ENCODE measurements around the gene EXOSC1. TPM values are rescaled to one million over a fixed set of nuclear protein-coding genes. Genes with fewer than 3 reads are reported as not detected.
"Not testable (repeated sequence)": the region's sequence is repeated elsewhere in the genome, so short reads cannot be mapped to it uniquely, and the experiment has no call there.

EXOSC1 gene
- total RNA-seq, 1 donor, result 41.5 TPM

DNA sequence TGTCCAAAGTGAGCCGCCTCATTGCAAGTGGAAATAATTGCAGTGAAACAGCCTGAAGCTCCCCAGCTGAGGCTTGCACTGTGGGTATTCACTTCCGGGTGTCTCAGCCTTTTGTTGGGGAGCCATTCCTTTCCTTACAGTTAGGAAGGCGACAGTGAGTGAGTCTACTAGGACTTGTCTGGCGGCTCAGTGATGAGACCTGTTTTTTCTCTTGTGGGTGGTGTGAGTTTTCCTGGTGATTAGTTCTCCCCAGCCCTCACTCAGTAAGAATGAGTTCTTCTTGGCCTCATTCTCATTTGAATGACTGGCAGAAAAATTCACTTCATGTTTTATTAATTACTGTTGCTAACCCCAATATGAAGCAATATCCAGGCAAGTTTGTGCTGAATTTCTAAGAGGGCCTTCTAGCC, 17.2 kb downstream of the EXOSC1 start:
- DNase-seq (ENCODE audit: low read depth), result peak; percentile 26
- peak overlapping the region; percentile 93 for H3K4me3 ChIP-seq (ENCODE audit: low read depth, low read length)
- TF ChIP-seq, protein P1, sequence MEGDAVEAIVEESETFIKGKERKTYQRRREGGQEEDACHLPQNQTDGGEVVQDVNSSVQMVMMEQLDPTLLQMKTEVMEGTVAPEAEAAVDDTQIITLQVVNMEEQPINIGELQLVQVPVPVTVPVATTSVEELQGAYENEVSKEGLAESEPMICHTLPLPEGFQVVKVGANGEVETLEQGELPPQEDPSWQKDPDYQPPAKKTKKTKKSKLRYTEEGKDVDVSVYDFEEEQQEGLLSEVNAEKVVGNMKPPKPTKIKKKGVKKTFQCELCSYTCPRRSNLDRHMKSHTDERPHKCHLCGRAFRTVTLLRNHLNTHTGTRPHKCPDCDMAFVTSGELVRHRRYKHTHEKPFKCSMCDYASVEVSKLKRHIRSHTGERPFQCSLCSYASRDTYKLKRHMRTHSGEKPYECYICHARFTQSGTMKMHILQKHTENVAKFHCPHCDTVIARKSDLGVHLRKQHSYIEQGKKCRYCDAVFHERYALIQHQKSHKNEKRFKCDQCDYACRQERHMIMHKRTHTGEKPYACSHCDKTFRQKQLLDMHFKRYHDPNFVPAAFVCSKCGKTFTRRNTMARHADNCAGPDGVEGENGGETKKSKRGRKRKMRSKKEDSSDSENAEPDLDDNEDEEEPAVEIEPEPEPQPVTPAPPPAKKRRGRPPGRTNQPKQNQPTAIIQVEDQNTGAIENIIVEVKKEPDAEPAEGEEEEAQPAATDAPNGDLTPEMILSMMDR (IDR thresholded peaks at IDR 0.05; ENCODE audit: insufficient read depth, low read depth, low read length), result no peak

DNA sequence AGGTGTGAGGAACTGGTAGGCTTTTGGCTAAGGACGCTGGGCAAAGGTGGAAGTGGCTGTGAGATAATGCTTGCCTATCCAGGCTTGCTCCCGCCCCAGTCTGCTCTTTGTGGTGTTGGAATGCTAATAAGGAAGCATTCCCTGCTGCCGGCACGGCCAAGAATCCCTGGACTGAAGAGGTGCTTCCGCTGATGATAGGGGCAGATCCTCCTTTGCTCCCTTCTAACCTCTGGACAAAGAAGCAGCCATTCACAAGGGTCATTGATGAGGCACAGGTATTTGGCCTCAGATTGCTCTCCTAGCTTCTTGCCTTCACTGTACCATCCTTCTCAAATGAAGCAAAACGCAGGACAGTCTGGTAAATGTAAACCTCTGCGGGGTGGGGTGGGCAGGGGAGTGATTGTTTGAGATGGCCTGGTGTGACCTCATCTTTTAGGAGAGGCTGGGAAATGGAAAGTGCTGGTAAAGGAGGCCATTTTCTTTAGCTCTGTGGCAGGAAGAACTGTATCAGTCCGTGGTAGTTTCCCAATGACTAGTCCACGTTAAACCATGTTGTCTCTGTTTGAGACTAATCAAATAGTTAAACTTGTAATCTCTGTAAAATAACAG, 18.1 kb downstream of the EXOSC1 start:
- TF ChIP-seq, protein P1 (IDR thresholded peaks at IDR 0.05; ENCODE audit: insufficient read depth, low read depth, low read length), result no peak
- H3K4me3 ChIP-seq (ENCODE audit: low read depth, low read length), result peak overlapping the region; percentile 93
- peak; percentile 53 for DNase-seq (ENCODE audit: low read depth)

DNA sequence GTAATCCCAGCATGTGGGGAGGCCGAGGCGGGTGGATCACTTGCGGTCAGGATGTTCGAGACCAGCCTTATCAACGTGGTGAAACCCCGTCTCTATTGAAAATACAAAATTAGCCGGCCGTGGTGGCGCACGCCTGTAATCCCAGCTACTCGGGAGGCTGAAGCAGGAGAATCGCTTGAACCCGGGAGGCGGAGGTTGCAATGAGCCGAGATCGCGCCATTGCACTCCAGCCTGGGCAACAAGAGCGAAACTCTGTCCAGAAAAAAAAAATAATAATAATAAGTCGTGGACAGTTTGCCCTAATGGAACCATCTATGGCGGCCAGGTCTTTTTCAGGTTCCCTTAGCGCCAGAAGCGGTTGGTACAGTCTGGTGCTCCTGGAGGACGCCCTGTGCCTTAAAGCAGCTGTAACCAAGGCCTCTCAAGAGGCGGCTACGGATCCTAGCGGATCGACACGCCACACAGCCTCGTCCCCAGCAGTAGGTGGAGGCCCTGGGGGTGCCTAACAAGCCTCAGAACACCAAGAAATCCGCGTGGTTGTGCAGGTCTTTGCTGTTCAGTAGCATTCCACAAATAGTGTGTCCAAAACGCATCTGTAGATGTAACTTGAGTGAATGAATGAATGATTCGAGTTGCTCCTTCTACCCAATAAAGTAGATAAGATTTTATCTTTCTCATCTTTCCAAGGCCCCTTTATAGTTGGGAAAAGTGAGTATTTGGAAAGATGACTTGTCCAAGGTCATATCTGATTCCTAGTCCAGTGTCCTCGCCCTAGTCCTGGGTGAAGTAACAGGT, 18.8 kb downstream of the EXOSC1 start:
- TF ChIP-seq, protein P1 (IDR thresholded peaks at IDR 0.05; ENCODE audit: insufficient read depth, low read depth, low read length), result no peak
- peak overlapping the region; percentile 93 for H3K4me3 ChIP-seq (ENCODE audit: low read depth, low read length)
- no peak for DNase-seq (ENCODE audit: low read depth)

DNA sequence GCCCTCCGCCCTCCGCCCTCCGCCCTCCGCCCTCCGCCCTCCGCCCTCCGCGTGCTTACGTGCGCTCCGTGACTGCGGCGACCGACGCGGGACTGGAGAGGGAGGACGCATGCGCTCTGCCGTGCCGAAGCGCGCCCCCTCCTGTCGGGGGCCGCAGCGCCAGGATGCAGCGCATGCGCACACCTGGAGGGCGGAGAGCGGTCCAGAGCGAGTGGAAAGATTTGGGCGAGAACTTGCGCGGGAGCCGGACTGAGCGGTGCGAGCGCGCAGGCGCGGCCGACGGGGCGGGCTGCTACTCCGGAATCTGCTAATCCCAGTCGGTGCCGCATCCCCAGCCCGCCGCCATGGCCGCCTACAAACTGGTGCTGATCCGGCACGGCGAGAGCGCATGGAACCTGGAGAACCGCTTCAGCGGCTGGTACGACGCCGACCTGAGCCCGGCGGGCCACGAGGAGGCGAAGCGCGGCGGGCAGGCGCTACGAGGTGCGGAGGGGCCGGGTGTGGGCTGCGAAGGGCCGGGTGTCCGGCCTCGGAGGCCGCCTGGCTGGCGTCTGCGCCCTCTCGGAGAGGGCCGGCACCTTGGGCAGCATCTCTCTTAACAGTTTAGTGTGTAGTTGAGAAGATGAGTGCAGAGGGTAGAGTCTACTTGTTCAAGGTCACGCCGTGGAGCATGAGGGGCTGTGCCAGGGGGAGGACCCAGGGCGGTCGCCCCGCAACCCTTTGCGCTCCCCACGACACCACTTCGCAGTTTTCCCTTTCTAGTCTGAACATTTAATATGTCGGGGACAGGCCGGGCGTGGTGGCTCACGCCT, 19.6 kb downstream of the EXOSC1 start, which contains the start of gene PGAM1:
Gene PGAM1 (plus strand): TSS at position 228 of the 812 bp plus-strand sequence. CDS start 117 bp downstream, at position 345.
- TF ChIP-seq, protein P1 (IDR thresholded peaks at IDR 0.05; ENCODE audit: insufficient read depth, low read depth, low read length), result peak; percentile 47
- H3K4me3 ChIP-seq (ENCODE audit: low read depth, low read length), result peak within 1 kb of the TSS; percentile 93
- DNase-seq (ENCODE audit: low read depth), result peak; percentile 96

DNA sequence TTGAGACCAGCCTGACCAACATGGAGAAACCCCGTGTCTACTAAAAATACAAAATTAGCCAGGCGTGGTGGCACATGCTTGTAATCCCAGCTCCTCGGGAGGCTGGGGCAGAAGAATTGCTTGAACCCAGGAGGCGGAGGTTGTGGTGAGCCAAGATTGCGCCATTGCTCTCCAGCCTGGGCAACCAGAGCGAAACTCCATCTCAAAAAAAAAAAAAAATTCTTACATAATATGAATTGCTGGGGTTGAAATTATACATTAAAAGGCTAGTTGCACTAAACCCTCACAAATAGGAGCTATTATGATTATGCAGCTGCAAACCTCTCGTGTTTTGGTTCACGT, 22.1 kb downstream of the EXOSC1 start:
- DNase-seq (ENCODE audit: low read depth); H3K4me3 ChIP-seq (ENCODE audit: low read depth, low read length): not testable (repeated sequence)

DNA sequence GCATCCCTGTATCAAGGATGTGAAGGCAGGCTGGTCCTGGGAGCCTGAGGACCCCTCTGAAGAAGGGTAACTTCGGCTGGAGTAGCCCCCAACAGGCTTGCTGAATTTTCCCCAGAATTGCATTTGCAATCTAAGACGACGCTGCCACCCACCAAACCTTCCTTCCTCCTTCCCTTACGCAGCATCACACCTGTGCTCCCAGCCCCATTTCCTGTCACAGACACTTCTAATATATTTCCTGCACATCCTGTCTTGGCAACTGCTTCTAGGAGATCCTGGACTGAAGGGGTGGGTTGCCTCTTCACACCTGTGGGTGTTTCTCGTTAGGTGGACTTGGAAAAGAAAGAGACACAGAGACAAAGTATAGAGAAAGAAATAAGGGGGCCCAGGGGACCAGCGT, 29.2 kb downstream of the EXOSC1 start:
- no peak for DNase-seq (ENCODE audit: low read depth)
- TF ChIP-seq, protein P1 (IDR thresholded peaks at IDR 0.05; ENCODE audit: insufficient read depth, low read depth, low read length), result no peak
- no peak overlapping the region for H3K4me3 ChIP-seq (ENCODE audit: low read depth, low read length)

DNA sequence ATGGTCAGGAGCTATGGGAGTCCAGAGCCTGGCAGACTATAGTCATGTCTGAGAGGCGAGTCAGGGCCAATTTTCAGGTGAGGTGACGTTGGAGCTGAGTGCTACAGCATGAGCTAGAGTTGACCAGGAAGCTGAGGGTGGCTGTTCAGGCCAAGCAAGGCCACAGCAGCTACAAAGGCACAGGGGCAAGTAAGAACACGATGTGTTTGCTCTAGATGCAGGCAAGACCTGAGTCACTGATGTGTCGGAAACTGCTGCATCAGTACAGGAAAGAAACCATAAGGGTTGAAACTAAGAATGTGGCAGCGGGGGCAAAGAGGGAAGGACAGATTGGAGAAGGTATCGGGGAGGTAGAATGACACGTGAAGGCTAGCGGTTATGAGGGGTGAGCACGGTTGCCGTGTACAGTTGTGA, 32.9 kb downstream of the EXOSC1 start:
- DNase-seq (ENCODE audit: low read depth), result no peak
- TF ChIP-seq, protein P1 (IDR thresholded peaks at IDR 0.05; ENCODE audit: insufficient read depth, low read depth, low read length), result no peak
- no peak overlapping the region for H3K4me3 ChIP-seq (ENCODE audit: low read depth, low read length)

Data from fibroblast of villous mesenchyme (primary cell).